ENCODE measurements around the gene PLD2.

GRCh38 chr17:4800462-4801196, 6.3 kb upstream of the PLD2 start:
- TF ChIP-seq TAF1 (IDR thresholded peaks at IDR 0.05; ENCODE audit: borderline replicate concordance, low read depth, low read length): no peak
- no peak for TF ChIP-seq POLR2A (IDR thresholded peaks at IDR 0.05; ENCODE audit: low read depth, low read length)
- no peak for TF ChIP-seq POLR2AphosphoS5 (IDR thresholded peaks at IDR 0.05; ENCODE audit: low read depth, low read length)
